GM18858 (cell line): ENCODE results near the gene EIF1AX.
A peak's percentile ranks its signal among the peaks of the same experiment; 100 is the strongest.
"Not testable (repeated sequence)": the region's sequence is repeated elsewhere in the genome, so short reads cannot be mapped to it uniquely, and the experiment has no call there.

ENCODE experiments used
- ATAC-seq: cut with Tn5 transposase; IDR thresholded peaks from one replicate; pipeline ENCODE4 v1.9.1; 2021; ENCODE audit not compliant: unreplicated experiment

The EIF1AX gene

DNA sequence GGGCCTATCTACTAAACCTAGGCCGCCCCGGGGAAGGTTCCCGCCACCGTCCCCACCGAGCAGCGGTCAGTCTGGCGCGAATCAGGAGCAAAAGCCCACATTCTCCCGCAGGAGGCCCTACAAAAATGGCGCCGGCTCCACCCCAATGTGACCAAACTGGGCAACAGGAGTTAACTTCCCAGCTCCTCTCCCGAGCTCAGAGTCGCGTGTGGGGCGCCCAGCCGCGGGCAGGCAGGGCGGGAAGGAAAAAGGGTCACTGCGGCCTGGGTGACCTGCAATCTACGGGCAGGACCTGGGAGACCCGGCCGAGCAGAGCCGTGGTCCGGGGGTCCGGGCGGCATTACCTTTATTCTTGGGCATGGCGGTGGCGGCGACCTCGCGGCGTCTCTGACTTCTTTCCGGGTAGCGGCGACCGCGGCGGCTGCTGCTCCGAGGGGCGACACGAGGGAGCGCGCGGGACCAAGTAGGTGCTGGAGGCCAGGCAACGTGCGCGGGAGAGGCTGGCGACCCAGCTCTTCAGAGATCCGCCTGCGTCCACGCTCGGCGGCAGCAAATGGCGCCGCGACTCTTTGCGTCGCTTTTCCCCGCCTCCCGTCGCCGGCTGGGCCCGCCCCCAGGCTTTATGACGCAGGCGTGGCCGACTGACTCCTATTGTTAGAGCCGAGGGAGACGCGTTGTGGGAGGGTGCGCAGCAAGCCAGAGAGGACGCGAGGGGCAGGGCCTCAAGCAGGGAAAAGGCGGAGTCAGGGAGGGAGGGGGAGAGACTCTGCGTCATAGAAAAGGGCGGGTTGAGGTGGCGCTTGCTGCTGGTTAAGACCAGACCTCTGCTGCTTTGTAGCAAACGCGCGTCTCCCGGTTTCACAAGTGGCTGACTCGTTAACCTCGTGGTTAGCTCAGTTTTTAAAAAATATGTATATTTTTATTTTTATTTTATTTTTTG lies at the start of gene EIF1AX:
Gene EIF1AX (minus strand): TSS at position 558 of the 940 bp plus-strand sequence. CDS start 198 bp downstream, at position 360.
- ATAC-seq: peak; percentile 97

DNA sequence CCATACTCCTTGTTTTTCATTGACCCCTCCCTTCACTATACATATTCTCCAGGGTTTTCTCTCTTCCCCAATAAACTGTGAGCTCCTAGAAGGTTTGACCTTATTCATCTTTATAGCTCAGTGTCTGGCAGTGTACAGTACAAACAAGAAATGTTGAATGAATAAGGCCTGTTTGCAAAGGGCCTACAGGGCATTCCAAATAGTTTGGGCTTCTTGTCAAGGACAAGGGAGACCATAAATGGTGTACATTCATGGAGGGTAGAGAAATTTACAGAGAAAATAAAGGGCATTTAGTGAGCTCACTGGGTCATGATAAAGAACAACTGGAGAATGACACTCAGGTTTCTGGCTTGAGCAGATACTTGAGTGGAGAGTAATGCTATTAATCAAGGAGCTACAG lies 47.5 kb upstream of the EIF1AX start:
- no peak for ATAC-seq

DNA sequence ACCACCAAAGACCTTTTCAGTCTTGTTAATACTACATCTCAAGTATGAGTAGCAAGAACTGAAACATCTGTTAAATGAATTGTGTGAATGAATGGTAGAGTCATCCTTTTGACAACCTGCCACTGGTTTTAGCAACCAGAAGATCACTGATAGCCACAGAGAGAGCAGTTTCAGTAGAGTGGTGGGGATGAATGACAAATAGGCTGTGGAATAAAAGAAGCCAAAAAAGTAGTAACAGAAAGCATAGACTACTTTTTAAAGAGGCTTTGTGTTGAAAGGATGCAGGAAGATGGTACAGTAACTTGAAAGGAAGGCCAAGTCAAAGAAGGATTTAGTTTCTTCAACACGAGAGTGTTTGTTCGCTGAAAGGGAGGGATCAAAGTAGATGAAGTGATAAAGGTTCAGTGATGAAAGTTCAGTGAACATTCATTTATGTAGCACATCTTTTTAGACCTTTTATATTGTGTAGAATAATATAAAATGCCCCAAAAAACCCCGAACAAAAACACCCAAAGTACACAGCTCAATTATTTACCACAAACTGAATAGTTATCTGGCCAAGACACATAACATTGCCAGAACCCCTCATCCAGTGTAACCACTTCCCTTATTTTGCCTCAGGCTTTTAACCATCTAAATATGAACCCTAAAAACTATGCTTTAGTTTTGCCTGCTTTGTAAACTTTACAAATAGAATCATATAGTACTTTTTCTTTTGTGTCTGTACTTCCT lies 40.1 kb upstream of the EIF1AX start:
- no peak for ATAC-seq

- no peak for ATAC-seq
Observed at GRCh38 chrX:20177093-20177492, 35.5 kb upstream of the EIF1AX start.

DNA sequence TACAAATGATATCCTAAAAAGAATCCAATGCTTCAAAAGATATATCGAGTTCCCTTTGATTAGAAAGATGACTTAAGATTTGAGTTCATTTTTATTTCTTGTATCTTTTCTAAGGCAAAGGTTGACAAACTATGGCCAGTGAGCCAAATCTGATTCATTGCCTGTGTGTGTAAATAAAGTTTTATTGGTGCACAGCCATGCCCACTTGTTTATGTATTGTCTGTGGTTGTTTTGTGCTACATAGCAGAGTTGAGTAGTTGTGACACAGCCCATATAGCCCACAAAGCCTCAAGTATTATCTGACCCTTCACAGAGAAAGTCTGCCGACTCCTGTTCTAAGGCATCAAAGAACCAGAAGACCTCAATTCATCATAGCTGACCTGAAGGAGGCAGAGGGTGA lies 32.2 kb upstream of the EIF1AX start:
- no peak for ATAC-seq

DNA sequence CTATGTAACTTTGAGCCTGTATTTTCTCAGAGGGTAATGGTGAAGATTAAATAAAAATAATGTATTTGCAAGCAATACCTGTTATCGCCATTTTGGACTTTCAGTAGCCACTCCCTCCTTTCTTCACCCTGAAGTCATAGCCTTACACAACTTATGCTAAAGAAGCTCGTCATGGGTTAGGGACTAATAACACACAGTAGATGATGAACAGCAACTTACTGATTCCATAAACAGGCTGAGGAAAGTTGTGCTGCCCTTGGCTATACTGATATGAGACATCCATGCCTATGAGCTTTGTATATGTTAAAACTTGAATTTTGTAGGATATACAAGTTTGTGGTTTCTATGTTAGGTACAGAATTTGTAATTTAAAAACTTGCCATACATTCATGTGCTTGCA lies 31.7 kb upstream of the EIF1AX start:
- ATAC-seq: no peak

DNA sequence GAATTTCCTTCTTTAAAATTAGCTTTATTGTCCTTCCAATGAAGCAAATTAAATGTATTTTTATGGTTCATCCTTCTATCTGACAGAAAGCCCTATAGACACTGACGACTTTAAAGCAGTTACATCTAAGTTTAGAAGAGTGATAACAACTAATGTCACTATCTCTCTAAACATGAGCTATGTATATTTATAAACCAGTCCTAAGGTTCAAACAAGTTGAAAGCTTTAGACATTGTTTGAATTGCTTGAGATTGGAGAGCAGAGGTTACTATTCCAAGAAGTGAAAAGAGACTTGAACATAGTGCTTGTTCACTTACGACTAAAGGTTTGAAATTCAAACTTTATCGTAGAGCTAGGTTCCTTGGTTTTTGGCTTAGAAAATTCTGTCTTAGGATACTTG lies 30.2 kb upstream of the EIF1AX start:
- ATAC-seq: no peak

- not testable (repeated sequence) for ATAC-seq
Observed at GRCh38 chrX:20162516-20162915, 20.9 kb upstream of the EIF1AX start.

DNA sequence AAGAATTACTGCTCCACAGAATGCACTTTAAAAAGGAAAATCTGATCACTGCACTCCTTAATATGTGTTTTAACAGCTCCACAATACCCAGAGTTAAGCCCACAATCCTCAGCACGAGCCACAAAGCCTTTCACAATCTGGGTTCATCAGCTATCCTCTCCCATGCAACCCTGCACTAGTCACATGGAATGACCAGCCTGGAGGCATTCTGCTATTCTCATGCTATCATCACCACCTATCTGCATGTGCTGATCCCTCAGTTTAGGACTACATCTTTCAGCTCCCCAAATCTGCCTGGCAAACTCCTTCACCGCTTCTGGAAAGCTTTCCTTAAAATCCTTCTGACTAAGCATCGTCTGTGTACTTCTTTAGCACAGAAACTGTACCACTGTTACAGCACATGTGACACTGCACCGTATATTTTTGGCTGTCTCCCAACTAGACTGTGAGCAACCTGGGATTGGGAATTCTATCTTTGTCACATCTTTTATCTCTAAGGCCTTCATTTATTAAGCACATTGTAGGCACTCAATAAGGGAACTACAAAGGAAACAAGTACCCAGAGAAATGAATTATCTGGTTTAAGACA lies 18.3 kb upstream of the EIF1AX start:
- no peak for ATAC-seq

GRCh38 chrX:20151689-20152088 lies 10.1 kb upstream of the EIF1AX start:
- ATAC-seq: no peak

GRCh38 chrX:20149326-20149725 lies 7.7 kb upstream of the EIF1AX start:
- no peak for ATAC-seq

DNA sequence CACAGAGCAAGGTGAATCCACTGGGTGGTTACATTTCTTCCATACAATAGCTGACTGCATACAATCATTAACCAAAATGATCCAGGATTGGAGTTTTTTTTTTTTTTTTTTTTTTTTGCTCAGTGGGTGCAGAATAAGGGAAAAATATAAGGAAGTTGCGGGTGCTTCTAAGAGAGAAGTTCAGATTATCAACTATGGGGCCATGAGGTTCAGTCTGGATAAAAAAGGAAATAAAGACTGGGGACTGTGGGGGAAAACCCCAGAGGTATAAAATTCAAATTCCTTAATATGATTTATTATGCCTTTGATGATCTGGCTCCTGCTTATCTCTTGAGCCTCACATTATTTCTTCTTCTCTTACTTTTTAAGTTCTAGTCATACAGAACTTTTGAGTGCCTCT lies 5.9 kb upstream of the EIF1AX start:
- no peak for ATAC-seq

- no peak for ATAC-seq
Observed at GRCh38 chrX:20144491-20144890, 2.9 kb upstream of the EIF1AX start.

- ATAC-seq: no peak
Observed at GRCh38 chrX:20143561-20143960, 1.9 kb upstream of the EIF1AX start.

DNA sequence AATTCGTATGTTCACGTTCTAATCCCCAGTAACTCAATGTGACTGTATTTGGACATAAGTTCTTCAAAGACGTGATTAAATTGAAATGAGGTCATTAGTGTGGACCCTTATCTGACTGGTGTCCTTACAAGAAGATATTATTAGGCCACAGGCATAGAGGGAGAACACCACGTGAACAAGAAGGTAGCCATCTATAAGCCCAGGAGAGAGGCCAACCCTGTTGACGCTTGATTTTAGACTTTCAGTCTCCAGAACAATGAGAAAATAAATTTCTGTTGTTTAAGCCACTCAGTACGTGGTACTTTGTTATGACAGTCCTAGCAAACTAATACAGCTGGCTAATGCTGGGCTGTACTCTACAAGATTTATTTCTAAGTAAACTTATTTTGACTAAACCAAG lies 1.5 kb upstream of the EIF1AX start:
- no peak for ATAC-seq

DNA sequence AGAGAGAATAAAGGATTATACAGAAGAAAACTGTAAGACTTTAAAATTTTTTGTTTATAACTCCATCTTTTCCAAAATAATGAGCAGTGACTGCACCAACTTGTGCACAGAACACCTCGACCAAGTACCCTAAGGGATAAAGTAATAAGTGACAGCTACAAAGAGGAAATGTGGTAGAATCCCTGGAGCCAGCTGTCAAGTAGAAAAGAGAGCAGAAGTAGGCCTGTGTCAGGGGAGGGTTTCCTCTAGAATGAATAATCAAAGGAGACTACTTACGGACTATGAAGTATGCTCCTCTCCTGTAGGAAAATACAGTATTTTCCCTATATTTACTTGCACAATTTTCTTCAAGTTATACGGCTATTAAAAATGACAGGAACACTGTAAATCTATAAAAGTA lies 1.2 kb downstream of the EIF1AX start:
- no peak for ATAC-seq

DNA sequence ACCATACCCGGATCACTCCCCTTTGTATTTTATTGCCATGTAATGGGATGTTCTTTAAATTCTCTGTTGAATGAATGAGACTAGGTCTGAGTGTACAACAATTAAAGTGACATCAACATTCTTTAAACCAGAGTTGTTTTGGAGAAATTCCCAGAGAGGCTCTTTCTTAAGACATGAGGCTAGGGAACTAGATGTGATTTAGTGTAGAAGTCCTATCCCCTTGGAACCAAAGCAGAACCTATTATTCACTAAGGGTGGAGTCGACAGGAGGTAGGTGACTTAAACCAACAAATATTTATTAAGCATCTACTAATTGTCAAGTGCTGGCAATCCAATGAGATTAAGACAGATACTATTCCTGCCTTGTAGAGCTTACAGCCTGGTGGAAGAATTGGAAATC lies 1.7 kb downstream of the EIF1AX start:
- ATAC-seq: no peak

DNA sequence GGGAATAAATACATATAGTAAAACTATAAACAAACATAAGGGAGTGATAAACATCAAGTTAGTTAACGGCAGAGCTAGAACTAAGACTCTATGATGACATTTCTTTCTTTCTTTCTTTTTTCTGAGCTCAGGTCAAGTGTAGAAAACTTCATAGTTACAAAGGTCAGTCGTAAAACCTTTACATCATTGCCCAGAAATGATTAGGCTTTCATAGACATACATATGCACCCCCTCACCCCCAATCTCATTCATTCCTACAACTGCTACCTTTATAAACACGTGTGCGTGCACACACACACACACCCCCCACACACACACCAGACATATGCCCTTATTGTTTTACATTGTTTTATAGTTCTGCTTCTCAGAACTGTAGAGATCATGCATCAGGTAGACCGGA lies 5.7 kb downstream of the EIF1AX start:
- ATAC-seq: no peak

GRCh38 chrX:20132666-20133065 lies 9.0 kb downstream of the EIF1AX start:
- ATAC-seq: no peak

- no peak for ATAC-seq
Observed at GRCh38 chrX:20130357-20130756, 11.3 kb downstream of the EIF1AX start.

DNA sequence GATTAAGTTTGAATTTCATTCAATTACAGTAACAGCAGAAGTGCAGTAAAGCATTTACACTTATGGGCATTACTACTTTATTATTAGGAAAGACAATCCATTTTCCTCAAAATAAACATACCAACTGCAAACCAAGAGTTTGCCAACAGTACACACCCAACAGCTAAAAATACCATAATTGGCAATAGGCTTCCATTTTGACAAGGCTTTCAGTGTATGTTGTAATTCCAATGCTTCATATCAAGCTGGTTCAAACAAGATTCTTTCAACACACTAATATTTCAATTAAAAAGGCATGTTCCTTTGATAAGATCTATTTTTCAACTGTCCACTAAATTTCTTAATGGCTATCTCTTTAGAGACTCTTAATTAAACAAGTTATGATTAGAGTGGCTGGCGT lies 12.1 kb downstream of the EIF1AX start:
- ATAC-seq: no peak

DNA sequence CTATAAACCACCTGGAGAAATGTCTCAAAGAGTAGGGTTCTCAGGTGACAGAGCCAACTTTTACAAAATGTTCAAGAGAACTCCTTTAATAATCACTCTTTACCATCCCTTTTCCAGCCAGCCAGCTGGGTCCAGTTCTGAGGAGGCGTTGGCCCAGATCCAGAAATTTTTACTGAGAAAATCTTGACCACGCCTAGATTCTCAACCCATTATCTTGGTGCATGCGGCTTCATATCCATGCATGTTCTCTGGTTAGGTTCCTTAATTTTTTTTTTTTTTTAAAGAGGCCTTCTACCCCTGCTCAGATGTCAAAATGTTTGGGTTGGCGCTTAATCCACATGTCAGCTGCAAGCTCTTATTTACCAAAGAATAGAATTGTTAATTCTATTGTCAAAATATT lies 13.0 kb downstream of the EIF1AX start:
- no peak for ATAC-seq
